ENCODE data around the gene MARK1. TPM values are rescaled to one million over a fixed set of nuclear protein-coding genes. Genes with fewer than 3 reads are reported as not detected.
A peak's percentile ranks its signal among the peaks of the same experiment; 100 is the strongest.

MARK1 gene
- total and polyA plus RNA-seq, 2 of the 4 experiments (the other 2 are of a cell fraction) = not detected

- no peak overlapping the region for H3K18ac ChIP-seq (ENCODE audit: low read depth, low read length)
- H4K20me1 ChIP-seq (ENCODE audit: insufficient read depth, low read length) = no peaks in the 10 kb centered on the region
- dilution Hi-C loops (cut with HindIII; ENCODE audit: low sequenced_read_pairs, unreplicated experiment) = no loop called here
- H3K4ac ChIP-seq (ENCODE audit: low read depth, low read length) = no peak overlapping the region
- H3K23ac ChIP-seq (ENCODE audit: low read depth, low read length) = peak overlapping the region; percentile 73; the same call in 1 of the 2 replicates
- intact Hi-C loops (cut with micrococcal nuclease) = loop anchor here (10.0 kb wide), 3 partner anchors 223 to 313 kb away; no protein-coding TSS in a partner anchor
- no peak overlapping the region for H3K56ac ChIP-seq (ENCODE audit: extremely low read depth, insufficient read depth, low read length)
- H2AFZ ChIP-seq (replicated peaks; ENCODE audit: low read length, poor library complexity) = peak overlapping the region; percentile 71
- peaks cover 2% of the 10 kb centered on the region; the same call in 1 of the 2 replicates for H3K4me1 ChIP-seq (ENCODE audit: control insufficient read depth, insufficient read depth, low read length)
- H4K5ac ChIP-seq (ENCODE audit: low read depth, low read length) = no peak overlapping the region
- H2BK5ac ChIP-seq (ENCODE audit: low read depth, low read length, poor library complexity, severe bottlenecking) = no peak overlapping the region
- BruUV-seq (replicated peaks) = no TSS peak
- ATAC-seq (ENCODE audit: low read depth) = no peak
- H3K4me3 ChIP-seq (ENCODE audit: insufficient read depth, low read depth, low read length) = no peak overlapping the region
- H2BK120ac ChIP-seq (ENCODE audit: low read depth, low read length) = no peak overlapping the region
- no peak overlapping the region for H2BK20ac ChIP-seq (ENCODE audit: low read depth, low read length)
- H2BK15ac ChIP-seq (ENCODE audit: low read depth, low read length) = no peak overlapping the region
- no peak overlapping the region for H3K27ac ChIP-seq (ENCODE audit: insufficient read depth, low read length)
- peaks cover 37% of the 10 kb centered on the region for H3K27me3 ChIP-seq (ENCODE audit: control insufficient read depth, insufficient read depth, low read length)
- ChIA-PET POLR2A (ENCODE audit: unreplicated experiment) (no interaction called here), CTCF (no interaction called here)
- in situ Hi-C loops (cut with MboI; ENCODE audit: low sequenced_read_pairs) = no loop called here
- no peak overlapping the region for H3K9ac ChIP-seq (ENCODE audit: low read depth, low read length)
- no peaks in the 10 kb centered on the region; the same call in 1 of the 2 replicates for H3K9me3 ChIP-seq (ENCODE audit: control insufficient read depth, insufficient read depth, low read length)
- DNase-seq = no peak
- H3K36me3 ChIP-seq (ENCODE audit: control insufficient read depth, insufficient read depth, low read length) = no peaks in the 10 kb centered on the region
- no peak for TF ChIP-seq MAFK (IDR thresholded peaks at IDR 0.05; ENCODE audit: low read depth, low read length)
- H3K14ac ChIP-seq (replicated peaks; ENCODE audit: low read depth, low read length) = no peak overlapping the region
- H3K9me1 ChIP-seq (ENCODE audit: insufficient read depth, low read length) = no peaks in the 10 kb centered on the region
- H3K4me2 ChIP-seq (ENCODE audit: low read depth, low read length) = peak overlapping the region; percentile 86; the same call in 1 of the 2 replicates
- 4% methylated on average over 4 of the region's 23 CpGs; no CpG with 5 or more reads in 1 of the 2 experiments for WGBS, 2 experiments (ENCODE audit: extremely low coverage in 2 of 2, insufficient read length in 1 of 2)
- H4K91ac ChIP-seq (ENCODE audit: insufficient read depth, low read depth, low read length) = no peak overlapping the region
- no peak overlapping the region for H4K8ac ChIP-seq (ENCODE audit: low read depth in 2 of 2, low read length in 2 of 2)
- no peak overlapping the region for H2AK9ac ChIP-seq (replicated peaks; ENCODE audit: low read depth, low read length, poor library complexity)
- H2AK5ac ChIP-seq (ENCODE audit: low read depth, low read length) = no peak overlapping the region
- H3K79me1 ChIP-seq (ENCODE audit: low read depth in 1 of 2, low read length in 2 of 2) = no peaks in the 10 kb centered on the region
Observed at GRCh38 chr1:220527279-220527907, 543 bp upstream of the MARK1 start.
